ENCODE results near the gene CTSZ. TPM values are rescaled to one million over a fixed set of nuclear protein-coding genes. Genes with fewer than 3 reads are reported as not detected.

Gene CTSZ
- 227 and 281 TPM in 2 replicates for total RNA-seq

GRCh38 chr20:59006864-59007664 is at the start of gene CTSZ:
Gene CTSZ, minus strand, starts transcription at chr20:59007254. Its CDS starts 126 bp downstream, at chr20:59007128.

GRCh38 chr20:59042151-59042795 is 35.2 kb upstream of the CTSZ start, which contains the start of gene PRELID3B:
Gene PRELID3B, minus strand, starts transcription at chr20:59042786. Its CDS starts 56 bp downstream, at chr20:59042730.

GRCh38 chr20:59032023-59032712 is 25.1 kb upstream of the CTSZ start, which contains the start of gene ATP5F1E:
Gene ATP5F1E, minus strand, starts transcription at chr20:59032335. Its CDS starts 84 bp downstream, at chr20:59032251.

GRCh38 chr20:59019217-59019616 is 12.2 kb upstream of the CTSZ start, which contains the start of gene TUBB1:
Gene TUBB1, plus strand, starts transcription at chr20:59019429. Its CDS starts 94 bp downstream, at chr20:59019523.

GRCh38 chr20:58980711-58981627 is 26.1 kb downstream of the CTSZ start, which contains the start of gene NELFCD:
Gene NELFCD, plus strand, starts transcription at chr20:58981256. Its CDS starts 54 bp downstream, at chr20:58981310.

Other genes with a start within 250 kb of the CTSZ start
- under 0.01 and 0.15 TPM in 2 replicates for gene GNAS-AS1, start 156.4 kb downstream of the CTSZ start, total RNA-seq
- 269 and 362 TPM in 2 replicates for gene GNAS, start 154.5 kb downstream of the CTSZ start, total RNA-seq
- 56.2 and 63.2 TPM in 2 replicates for gene NELFCD, start 26.0 kb downstream of the CTSZ start, total RNA-seq
- gene TUBB1, start 12.2 kb upstream of the CTSZ start, total RNA-seq = not detected in 2 replicates
- 20.4 and 36.1 TPM in 2 replicates for gene ATP5F1E, start 25.1 kb upstream of the CTSZ start, total RNA-seq
- 78.6 and 86.3 TPM in 2 replicates for gene PRELID3B, start 35.5 kb upstream of the CTSZ start, total RNA-seq
- not detected in 2 replicates for gene ZNF831, start 156.6 kb upstream of the CTSZ start, total RNA-seq

All from epithelial cell of umbilical artery (primary cell).